ENCODE results near the gene EIF3D.

The EIF3D gene

DNA sequence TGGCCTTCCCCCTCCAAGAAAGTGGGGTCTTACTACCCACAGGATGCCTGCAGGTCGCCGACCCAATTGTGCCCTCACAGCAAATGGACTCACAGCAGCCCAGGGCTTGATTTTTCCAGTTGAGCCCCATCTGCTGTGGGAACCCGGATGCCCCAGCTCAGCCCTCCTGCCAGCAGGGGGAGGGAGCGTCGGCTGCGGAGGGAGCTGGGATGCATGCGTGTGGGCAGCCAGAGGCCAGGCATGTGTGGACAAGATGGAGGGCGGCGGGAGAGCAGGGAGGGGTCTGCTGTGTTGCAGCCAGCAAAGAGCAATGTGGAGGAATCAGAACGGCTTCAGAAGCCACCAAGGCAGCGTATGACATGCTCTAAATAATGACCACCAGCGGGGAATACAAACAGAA is 41.0 kb upstream of the EIF3D start:
- in situ Hi-C loops (cut with HindIII; ENCODE audit: low sequenced_read_pairs), result no loop called here
- TF ChIP-seq, protein P1, sequence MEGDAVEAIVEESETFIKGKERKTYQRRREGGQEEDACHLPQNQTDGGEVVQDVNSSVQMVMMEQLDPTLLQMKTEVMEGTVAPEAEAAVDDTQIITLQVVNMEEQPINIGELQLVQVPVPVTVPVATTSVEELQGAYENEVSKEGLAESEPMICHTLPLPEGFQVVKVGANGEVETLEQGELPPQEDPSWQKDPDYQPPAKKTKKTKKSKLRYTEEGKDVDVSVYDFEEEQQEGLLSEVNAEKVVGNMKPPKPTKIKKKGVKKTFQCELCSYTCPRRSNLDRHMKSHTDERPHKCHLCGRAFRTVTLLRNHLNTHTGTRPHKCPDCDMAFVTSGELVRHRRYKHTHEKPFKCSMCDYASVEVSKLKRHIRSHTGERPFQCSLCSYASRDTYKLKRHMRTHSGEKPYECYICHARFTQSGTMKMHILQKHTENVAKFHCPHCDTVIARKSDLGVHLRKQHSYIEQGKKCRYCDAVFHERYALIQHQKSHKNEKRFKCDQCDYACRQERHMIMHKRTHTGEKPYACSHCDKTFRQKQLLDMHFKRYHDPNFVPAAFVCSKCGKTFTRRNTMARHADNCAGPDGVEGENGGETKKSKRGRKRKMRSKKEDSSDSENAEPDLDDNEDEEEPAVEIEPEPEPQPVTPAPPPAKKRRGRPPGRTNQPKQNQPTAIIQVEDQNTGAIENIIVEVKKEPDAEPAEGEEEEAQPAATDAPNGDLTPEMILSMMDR (IDR thresholded peaks at IDR 0.05; ENCODE audit: low read depth, low read length, missing control alignments), result peak; percentile 45
- no peak overlapping the region for H3K4me3 ChIP-seq (ENCODE audit: low read depth, low read length)
- DNase-seq (ENCODE audit: low read depth), result no peak

GRCh38 chr22:36568846-36569245 is 39.9 kb upstream of the EIF3D start:
- no peak overlapping the region for H3K4me3 ChIP-seq (ENCODE audit: low read depth, low read length)
- TF ChIP-seq, protein P1 (IDR thresholded peaks at IDR 0.05; ENCODE audit: low read depth, low read length, missing control alignments), result no peak
- in situ Hi-C loops (cut with HindIII; ENCODE audit: low sequenced_read_pairs), result no loop called here
- no peak for DNase-seq (ENCODE audit: low read depth)

DNA sequence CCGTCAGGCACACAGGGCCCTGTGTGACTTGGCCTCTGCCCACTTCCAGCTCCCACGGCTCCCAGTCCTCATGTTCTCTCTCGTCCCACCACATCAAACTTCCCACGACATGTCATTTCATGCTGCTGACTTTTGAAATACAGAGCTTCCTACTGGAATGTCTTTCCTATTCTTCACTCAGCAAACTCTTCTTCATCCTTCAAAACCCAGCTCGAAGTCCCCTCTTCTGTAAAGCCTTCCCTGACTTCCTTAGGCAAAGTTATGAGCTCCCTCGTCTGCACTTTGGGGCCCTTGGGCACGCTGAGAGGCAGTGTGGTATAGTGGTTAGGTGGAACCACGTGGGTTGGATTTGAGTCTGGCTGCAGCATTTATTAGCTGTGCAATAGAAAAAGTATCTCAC is 37.8 kb upstream of the EIF3D start:
- no peak for DNase-seq (ENCODE audit: low read depth)
- in situ Hi-C loops (cut with HindIII; ENCODE audit: low sequenced_read_pairs), result no loop called here
- TF ChIP-seq, protein P1 (IDR thresholded peaks at IDR 0.05; ENCODE audit: low read depth, low read length, missing control alignments), result no peak
- H3K4me3 ChIP-seq (ENCODE audit: low read depth, low read length), result no peak overlapping the region

DNA sequence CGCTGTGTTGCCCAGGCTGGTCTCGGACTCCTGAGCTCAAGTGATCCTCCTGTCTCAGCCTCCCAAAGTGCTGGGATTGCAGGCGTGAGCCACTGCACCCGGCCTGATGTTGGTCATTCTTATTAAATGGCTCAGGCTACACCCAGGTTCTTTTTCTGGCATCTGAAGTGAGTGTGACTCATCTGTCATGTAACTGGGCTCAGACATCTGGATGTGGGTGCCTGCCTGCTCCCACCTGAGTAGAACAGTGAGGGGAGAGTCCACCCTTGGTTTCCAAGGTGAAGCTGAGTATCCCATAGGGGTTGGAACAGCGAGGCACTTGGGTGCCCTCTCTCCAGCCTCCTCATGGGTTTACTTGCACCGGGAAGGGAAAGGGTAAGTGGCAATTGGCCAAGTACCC is 36.7 kb upstream of the EIF3D start:
- no peak for DNase-seq (ENCODE audit: low read depth)
- TF ChIP-seq, protein P1 (IDR thresholded peaks at IDR 0.05; ENCODE audit: low read depth, low read length, missing control alignments), result no peak
- H3K4me3 ChIP-seq (ENCODE audit: low read depth, low read length), result no peak overlapping the region
- in situ Hi-C loops (cut with HindIII; ENCODE audit: low sequenced_read_pairs), result no loop called here

DNA sequence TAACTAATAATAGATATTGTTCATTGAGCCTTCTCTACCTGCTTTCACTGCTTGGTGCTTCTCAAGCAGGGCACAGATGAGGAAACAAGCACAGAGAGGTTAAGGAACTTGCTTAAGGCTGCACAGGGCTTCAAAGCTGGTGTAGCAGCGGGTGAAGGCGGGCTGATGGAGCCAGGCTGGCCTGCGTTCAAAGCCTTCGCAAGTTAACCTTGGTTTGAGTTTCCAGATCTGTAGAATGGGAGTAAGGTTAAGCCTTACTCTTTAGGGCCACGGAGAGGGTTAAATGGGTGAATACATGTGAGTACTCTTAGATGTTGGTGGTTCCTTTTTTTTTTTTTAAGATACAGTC is 36.2 kb upstream of the EIF3D start:
- in situ Hi-C loops (cut with HindIII; ENCODE audit: low sequenced_read_pairs), result no loop called here
- H3K4me3 ChIP-seq (ENCODE audit: low read depth, low read length), result no peak overlapping the region
- DNase-seq (ENCODE audit: low read depth), result no peak
- TF ChIP-seq, protein P1 (IDR thresholded peaks at IDR 0.05; ENCODE audit: low read depth, low read length, missing control alignments), result no peak

- DNase-seq (ENCODE audit: low read depth), result no peak
- in situ Hi-C loops (cut with HindIII; ENCODE audit: low sequenced_read_pairs), result no loop called here
- H3K4me3 ChIP-seq (ENCODE audit: low read depth, low read length), result no peak overlapping the region
- TF ChIP-seq, protein P1 (IDR thresholded peaks at IDR 0.05; ENCODE audit: low read depth, low read length, missing control alignments), result no peak
These were observed 35.6 kb upstream of the EIF3D start for GRCh38 chr22:36564422-36565158.
